Stimulated activated CD8-positive, alpha-beta memory T cell treated with anti-CD3 and anti-CD28 coated beads, Interleukin-12 subunit alpha, Interleukin-12 subunit beta, amount 100 ng/mL, for 24 hours (primary cell): ENCODE data around the gene ALG12.
A peak's percentile ranks its signal among the peaks of the same experiment; 100 is the strongest.
"Not testable (repeated sequence)": the region's sequence is repeated elsewhere in the genome, so short reads cannot be mapped to it uniquely, and the experiment has no call there.

Experiments
- DNase-seq: peaks from one replicate; pipeline ENCODE4 v3.0.0-alpha.2; 2020; ENCODE audit errors: extremely low read depth

Gene ALG12

GRCh38 chr22:49867303-49868265, 50.7 kb downstream of the ALG12 start:
- no peak for DNase-seq

- DNase-seq, result no peak
These were observed 51.6 kb downstream of the ALG12 start for GRCh38 chr22:49866646-49867045.

GRCh38 chr22:49866134-49866533, 52.1 kb downstream of the ALG12 start:
- DNase-seq, result no peak

- no peak for DNase-seq
These were observed 53.1 kb downstream of the ALG12 start for GRCh38 chr22:49865156-49865555.

- no peak for DNase-seq
These were observed 54.3 kb downstream of the ALG12 start for GRCh38 chr22:49863931-49864330.

- no peak for DNase-seq
These were observed 55.8 kb downstream of the ALG12 start for GRCh38 chr22:49862496-49862776.

- no peak for DNase-seq
These were observed 56.4 kb downstream of the ALG12 start for GRCh38 chr22:49861642-49862495.

- no peak for DNase-seq
These were observed 59.4 kb downstream of the ALG12 start for GRCh38 chr22:49858827-49859226.

- no peak for DNase-seq
These were observed 61.2 kb downstream of the ALG12 start for GRCh38 chr22:49856766-49857618.

GRCh38 chr22:49856343-49856742, 61.9 kb downstream of the ALG12 start:
- DNase-seq, result no peak

- no peak for DNase-seq
These were observed 62.9 kb downstream of the ALG12 start for GRCh38 chr22:49855251-49855911.

- DNase-seq, result no peak
These were observed 64.0 kb downstream of the ALG12 start for GRCh38 chr22:49853981-49854831.

GRCh38 chr22:49852898-49853894, 65.0 kb downstream of the ALG12 start, which contains the start of gene ZBED4:
TSS of gene ZBED4 (plus strand) at chr22:49853844. CDS start at chr22:49883663, 29,819 bp downstream.
- peak; percentile 97 for DNase-seq

GRCh38 chr22:49852568-49852897, 65.7 kb downstream of the ALG12 start:
- not testable (repeated sequence) for DNase-seq

GRCh38 chr22:49850959-49851802, 67.1 kb downstream of the ALG12 start:
- DNase-seq, result no peak
